HL-60/S4 (cell line): ENCODE data around the gene AKT3.
"Not testable (repeated sequence)": the region's sequence is repeated elsewhere in the genome, so short reads cannot be mapped to it uniquely, and the experiment has no call there.

Source experiments
- in situ Hi-C: fragments of 300-500 bp; cut with MboI; formaldehyde crosslinking; loops from 2 replicates; pipeline ENCODE4 v1.14.3; 2022; ENCODE audit warnings: low sequenced_read_pairs

Gene AKT3

DNA sequence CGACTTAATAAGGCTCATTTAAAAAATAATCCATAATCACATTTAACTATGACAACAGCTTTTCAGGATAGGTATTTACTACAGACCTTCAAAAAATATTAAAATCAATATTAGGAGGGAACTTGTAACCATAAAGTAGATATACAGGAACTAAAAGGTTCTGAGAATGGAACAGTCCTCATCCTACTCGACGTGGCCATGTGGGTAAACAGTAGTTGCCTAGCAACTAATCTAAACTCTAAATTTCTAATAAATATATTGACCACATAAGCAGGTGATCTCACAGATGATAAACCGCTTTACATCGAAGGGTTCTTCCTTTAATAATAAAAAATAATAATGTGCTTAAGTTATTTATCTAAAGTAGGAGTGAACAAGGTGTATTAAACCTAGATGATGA, 7.9 kb downstream of the AKT3 start:
- in situ Hi-C loops: no loop called here

GRCh38 chr1:243841507-243841906, 8.5 kb downstream of the AKT3 start:
- in situ Hi-C loops: no loop called here

DNA sequence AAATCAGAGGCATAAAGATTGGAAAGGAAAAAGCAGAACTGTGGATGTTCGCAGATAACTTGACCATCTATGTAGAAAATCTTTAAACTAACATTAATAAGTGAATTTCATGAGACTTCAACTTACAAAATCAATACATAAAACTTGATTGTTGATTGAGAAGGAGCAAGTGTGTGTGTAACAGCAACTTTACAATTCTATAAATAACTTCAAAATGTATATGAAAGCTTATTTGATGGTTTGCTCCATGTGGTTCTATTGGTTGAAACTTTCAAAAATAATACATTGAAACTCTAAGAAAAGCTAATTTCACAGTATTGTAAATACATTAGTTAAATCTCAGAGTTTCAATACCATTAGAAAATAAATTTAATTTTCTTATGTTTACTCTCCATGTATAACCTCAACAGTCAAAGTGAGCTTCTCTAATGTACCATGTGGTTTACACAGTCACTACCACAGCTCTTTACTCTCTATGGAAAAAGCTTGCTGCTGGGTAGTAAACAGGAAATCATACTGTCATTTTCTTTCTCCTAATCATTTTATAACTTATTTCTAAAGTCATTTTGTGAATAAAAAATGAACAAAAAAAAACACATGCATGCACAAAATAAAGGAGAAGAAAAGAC, 12.0 kb downstream of the AKT3 start:
- in situ Hi-C loops: no loop called here

GRCh38 chr1:243834130-243834529, 15.9 kb downstream of the AKT3 start:
- in situ Hi-C loops: no loop called here

DNA sequence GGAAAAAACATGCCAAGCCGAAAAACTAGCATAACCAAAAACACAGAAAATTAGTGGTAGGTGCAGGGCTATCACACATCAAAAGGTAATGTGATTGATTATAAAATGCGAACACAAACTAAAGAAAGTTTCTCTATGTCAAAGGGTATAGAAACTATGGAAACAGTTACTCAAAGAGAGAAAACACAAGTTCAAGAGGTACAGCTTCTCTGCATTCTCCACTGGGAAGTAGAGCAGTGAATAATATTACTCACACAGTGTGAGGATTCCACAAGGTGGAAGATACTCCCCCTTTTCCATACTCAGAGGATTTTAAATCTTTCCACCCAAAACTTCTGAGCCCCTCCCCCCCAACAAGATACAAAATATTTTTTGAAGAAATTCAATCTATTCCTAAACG, 18.6 kb downstream of the AKT3 start:
- in situ Hi-C loops: no loop called here

GRCh38 chr1:243827206-243827605, 22.8 kb downstream of the AKT3 start:
- in situ Hi-C loops: no loop called here

DNA sequence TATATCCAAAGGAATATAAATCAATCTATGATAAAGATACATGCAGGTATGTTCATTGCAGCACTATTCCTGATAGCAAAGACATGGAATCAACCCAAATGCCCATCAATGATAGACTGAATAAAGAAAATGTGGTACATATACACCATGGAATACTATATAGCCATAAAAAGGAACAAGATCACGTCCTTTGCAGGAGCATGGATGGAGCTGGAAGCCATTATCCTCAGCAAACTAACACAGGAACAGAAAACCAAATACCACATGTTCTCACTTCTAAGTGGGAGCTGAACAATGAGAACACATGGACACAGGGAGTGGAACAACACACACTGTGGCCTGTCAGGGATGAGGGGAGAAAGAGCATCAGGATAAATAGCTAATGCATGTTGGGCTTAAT, 25.1 kb downstream of the AKT3 start:
- in situ Hi-C loops: not testable (repeated sequence)

DNA sequence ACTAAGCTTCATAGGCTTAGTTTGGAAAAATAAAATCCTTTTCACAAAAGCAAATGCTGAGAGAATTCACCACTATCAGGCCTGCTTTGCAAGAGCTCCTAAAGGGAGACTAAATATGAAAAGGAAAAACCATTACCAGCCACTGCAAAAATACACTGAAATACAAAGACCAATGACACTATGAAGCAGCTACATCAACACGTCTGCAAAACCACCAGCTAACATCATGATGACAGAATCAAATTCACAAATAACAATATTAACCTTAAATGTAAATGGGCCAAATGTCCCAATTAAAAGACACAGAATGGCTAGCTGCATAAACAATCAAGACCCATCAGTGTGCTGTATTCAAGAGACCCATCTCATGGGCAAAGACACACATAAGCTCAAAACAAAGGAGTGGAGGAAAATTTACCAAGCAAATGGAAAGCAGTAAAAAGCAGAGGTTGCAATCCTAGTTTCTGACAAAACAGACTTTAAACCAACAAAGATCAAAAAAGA, 28.8 kb downstream of the AKT3 start:
- in situ Hi-C loops: no loop called here

- in situ Hi-C loops: no loop called here
These were observed 30.6 kb downstream of the AKT3 start for GRCh38 chr1:243819438-243819839.

- in situ Hi-C loops: no loop called here
These were observed 31.1 kb downstream of the AKT3 start for GRCh38 chr1:243818978-243819377.

- in situ Hi-C loops: no loop called here
These were observed 35.3 kb downstream of the AKT3 start for GRCh38 chr1:243814718-243815117.

- in situ Hi-C loops: not testable (repeated sequence)
These were observed 42.7 kb downstream of the AKT3 start for GRCh38 chr1:243807346-243807745.

- in situ Hi-C loops: no loop called here
These were observed 43.7 kb downstream of the AKT3 start for GRCh38 chr1:243806310-243806709.

DNA sequence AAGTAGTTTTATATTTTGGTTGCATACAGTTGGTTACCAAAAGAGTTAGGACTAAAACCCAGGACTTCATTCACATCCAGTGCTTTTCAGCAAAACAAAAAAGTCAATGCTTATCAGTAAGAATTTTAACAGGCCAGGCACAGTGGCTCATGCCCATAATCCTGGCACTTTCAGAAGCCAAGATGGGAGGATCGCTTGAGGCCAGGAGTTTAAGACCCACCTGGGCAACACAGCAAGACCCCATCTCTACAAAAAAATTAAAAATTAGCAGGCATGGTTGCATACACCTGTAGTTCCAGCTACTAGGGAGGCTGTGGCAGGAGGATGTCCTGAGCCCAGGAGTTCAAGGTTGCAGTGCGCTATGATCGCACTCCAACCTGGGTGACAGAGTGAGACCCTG, 47.3 kb downstream of the AKT3 start:
- in situ Hi-C loops: no loop called here

- in situ Hi-C loops: no loop called here
These were observed 48.7 kb downstream of the AKT3 start for GRCh38 chr1:243801378-243801777.

DNA sequence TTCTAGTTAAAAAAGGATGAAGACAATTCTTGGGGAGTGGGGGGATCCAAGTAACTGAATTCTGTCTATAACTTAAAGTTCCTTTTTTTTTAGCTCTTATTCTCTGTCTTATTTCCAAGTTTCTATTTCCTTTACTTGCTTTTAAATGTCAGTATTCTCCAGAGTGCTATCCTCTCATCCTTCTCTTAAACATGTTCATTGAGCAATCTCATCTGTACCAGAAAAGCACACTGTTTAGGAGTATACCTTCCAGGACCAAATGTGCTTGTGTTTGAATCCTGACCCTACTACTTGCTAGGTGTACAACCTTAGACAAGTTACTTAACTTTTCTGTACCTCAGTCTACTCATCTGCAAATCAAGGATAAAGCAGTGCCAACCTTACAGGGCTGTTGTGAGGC, 50.1 kb downstream of the AKT3 start:
- in situ Hi-C loops: no loop called here

GRCh38 chr1:243798726-243799125, 51.3 kb downstream of the AKT3 start:
- in situ Hi-C loops: no loop called here

DNA sequence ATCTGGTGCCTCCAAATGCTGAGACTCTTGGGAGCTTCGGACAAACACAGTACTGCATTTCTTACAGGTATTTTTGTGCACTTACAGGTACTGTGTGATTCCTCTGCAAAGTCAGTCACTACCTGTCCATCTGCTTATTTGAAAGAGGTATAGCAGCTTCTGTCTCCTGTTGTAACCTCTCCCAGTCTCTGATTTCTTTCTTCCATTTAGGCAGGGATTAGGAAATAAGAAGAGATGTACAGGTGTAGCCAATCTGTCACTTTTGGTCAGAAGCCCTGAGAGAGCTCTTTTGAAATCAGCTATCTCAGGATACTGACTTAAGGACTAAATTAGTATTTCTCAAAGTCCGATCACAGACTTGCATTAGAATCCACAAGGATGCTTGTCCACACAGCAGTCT, 54.0 kb downstream of the AKT3 start:
- in situ Hi-C loops: no loop called here

DNA sequence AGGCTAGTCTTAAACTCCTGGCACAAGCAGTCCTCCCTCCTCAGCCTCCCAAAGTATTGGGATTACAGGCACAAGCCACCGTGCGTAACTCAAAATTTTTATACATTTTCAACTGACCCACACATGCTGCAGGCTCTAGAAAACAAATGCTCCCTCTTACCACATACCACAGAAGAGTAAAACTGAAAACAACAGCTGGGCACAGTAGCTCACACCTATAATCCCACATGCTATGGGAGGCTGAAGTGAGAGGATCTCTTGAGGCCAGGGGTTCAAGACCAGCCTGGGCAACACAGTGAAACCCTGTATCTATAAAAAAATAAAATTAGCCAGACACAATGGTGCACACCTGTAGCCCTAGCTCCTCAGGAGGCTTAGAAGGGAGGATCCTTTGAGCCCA, 56.7 kb downstream of the AKT3 start:
- in situ Hi-C loops: no loop called here

GRCh38 chr1:243792891-243793290, 57.2 kb downstream of the AKT3 start:
- in situ Hi-C loops: no loop called here

- in situ Hi-C loops: no loop called here
These were observed 57.6 kb downstream of the AKT3 start for GRCh38 chr1:243792401-243792800.

DNA sequence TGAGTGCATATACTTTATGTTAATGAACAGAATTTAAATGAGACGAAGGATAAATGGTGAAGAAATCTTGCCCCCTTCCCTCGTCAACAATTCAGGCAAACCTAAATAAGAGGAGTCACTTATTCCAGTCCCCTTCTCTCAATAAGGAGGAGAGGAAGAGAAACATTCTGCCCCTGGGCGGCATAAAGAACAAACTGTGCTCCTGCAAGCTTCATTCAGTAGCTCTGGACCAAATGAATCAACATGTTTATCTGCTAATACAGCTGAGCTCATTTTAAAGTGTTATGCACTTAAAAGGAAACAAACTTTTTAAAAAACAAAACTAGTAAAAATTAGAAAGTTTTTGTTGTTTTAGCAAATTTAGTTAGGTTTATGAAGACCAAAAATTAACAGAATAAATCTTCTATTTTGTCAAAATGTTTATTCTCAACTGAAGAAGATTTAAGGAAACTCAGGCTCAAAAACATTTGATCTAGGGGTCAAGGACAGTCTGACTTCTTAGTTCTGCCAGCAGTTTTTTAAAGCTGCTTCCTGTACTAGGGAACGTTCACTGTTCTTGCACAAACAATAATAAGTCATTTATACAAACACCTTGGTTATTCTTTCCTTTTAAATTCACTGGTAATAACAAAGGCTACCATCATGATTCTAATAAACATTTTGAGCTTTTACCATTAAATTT, 58.3 kb downstream of the AKT3 start:
- in situ Hi-C loops: no loop called here

- in situ Hi-C loops: no loop called here
These were observed 59.6 kb downstream of the AKT3 start for GRCh38 chr1:243790404-243790803.
